ENCODE results near the gene ANKRD30A. TPM values are rescaled to one million over a fixed set of nuclear protein-coding genes. Genes with fewer than 3 reads are reported as not detected.
"Not testable (repeated sequence)": the region's sequence is repeated elsewhere in the genome, so short reads cannot be mapped to it uniquely, and the experiment has no call there.

ANKRD30A gene
- total and polyA plus RNA-seq, 10 donors: not detected

GRCh38 chr10:37246637-37247036 is 121.2 kb downstream of the ANKRD30A start:
- H3K36me3 ChIP-seq: no peaks in the 10 kb centered on the region
- no peak for DNase-seq
- H3K4me3 ChIP-seq: no peak overlapping the region
- H3K27me3 ChIP-seq (replicated peaks in 1 of 7): no peaks in the 10 kb centered on the region
- TF ChIP-seq CTCF (IDR thresholded peaks at IDR 0.05 in 8 of 11, conservative IDR thresholded peaks at IDR 0.05 in 3 of 11): no peak
- TF ChIP-seq POLR2A (IDR thresholded peaks at IDR 0.05): no peak
- TF ChIP-seq POLR2AphosphoS5 (IDR thresholded peaks at IDR 0.05): no peak
- H3K9me3 ChIP-seq: peaks cover 0 to 54% (median 13%) of the 10 kb centered on the region in 8 donors
- H3K4me1 ChIP-seq: no peaks in the 10 kb centered on the region
- intact Hi-C loops (cut with DNase I; ENCODE audit: low total_unique reads): no loop called here
- H3K27ac ChIP-seq: no peak overlapping the region
- 55 to 67% (median 58%) methylated on average over 2 of the region's 2 CpGs for WGBS, 5 donors

GRCh38 chr10:37255837-37256236 is 130.4 kb downstream of the ANKRD30A start:
- H3K36me3 ChIP-seq; H3K27me3 ChIP-seq (replicated peaks in 1 of 7); intact Hi-C loops (cut with DNase I; ENCODE audit: low total_unique reads); DNase-seq; H3K4me3 ChIP-seq; H3K27ac ChIP-seq; H3K4me1 ChIP-seq: not testable (repeated sequence)
- 56 to 66% (median 62%) methylated on average over 3 of the region's 3 CpGs for WGBS, 5 donors
- peaks cover 0 to 31% (median 5%) of the 10 kb centered on the region in 8 donors for H3K9me3 ChIP-seq

- no peak for DNase-seq
- H3K36me3 ChIP-seq: no peaks in the 10 kb centered on the region
- no peak overlapping the region for H3K27ac ChIP-seq
- H3K4me3 ChIP-seq: no peak overlapping the region
- peaks cover 0 to 16% (median 2%) of the 10 kb centered on the region in 8 donors for H3K9me3 ChIP-seq
- no peaks in the 10 kb centered on the region for H3K4me1 ChIP-seq
- no peaks in the 10 kb centered on the region for H3K27me3 ChIP-seq (replicated peaks in 1 of 7)
- intact Hi-C loops (cut with DNase I; ENCODE audit: low total_unique reads): no loop called here
- WGBS, 5 donors: 70 to 79% (median 75%) methylated on average over 5 of the region's 5 CpGs
- TF ChIP-seq CTCF (IDR thresholded peaks at IDR 0.05 in 8 of 11, conservative IDR thresholded peaks at IDR 0.05 in 3 of 11): no peak
- no peak for TF ChIP-seq POLR2A (IDR thresholded peaks at IDR 0.05)
- no peak for TF ChIP-seq POLR2AphosphoS5 (IDR thresholded peaks at IDR 0.05)
Measured at GRCh38 chr10:37263304-37263703, 137.9 kb downstream of the ANKRD30A start.

GRCh38 chr10:37268266-37268665 is 142.9 kb downstream of the ANKRD30A start:
- no peak overlapping the region for H3K27ac ChIP-seq
- no peak overlapping the region for H3K4me3 ChIP-seq
- H3K36me3 ChIP-seq: no peaks in the 10 kb centered on the region
- WGBS, 5 donors: 67 to 75% (median 70%) methylated on average over 3 of the region's 3 CpGs
- no peak for DNase-seq
- TF ChIP-seq CTCF (IDR thresholded peaks at IDR 0.05 in 8 of 11, conservative IDR thresholded peaks at IDR 0.05 in 3 of 11) (no peak), POLR2AphosphoS5 (IDR thresholded peaks at IDR 0.05) (no peak), POLR2A (IDR thresholded peaks at IDR 0.05) (no peak)
- no peaks in the 10 kb centered on the region for H3K27me3 ChIP-seq (replicated peaks in 1 of 7)
- intact Hi-C loops (cut with DNase I; ENCODE audit: low total_unique reads): no loop called here
- peaks cover 0 to 21% (median 2%) of the 10 kb centered on the region in 8 donors for H3K9me3 ChIP-seq
- H3K4me1 ChIP-seq: no peaks in the 10 kb centered on the region
